Transverse colon (tissue), 4 donors: ENCODE results near the gene MCC. TPM values are rescaled to one million over a fixed set of nuclear protein-coding genes. Genes with fewer than 3 reads are reported as not detected.

ENCODE experiments used
- DNase-seq: peaks from one replicate; pipeline ENCODE4 v3.0.0-alpha.2; 2019
- H3K27ac ChIP-seq, 4 donors: fragments of 200-600 bp; sonication (generic); 2 replicates each; pipeline ENCODE4 v1.5.1; 2016 to 2018; ENCODE audit warnings: inconsistent platforms in 4 of 4
- H3K27me3 ChIP-seq: fragments of 200-600 bp; sonication (generic); 2 replicates; pipeline ENCODE4 v1.5.1; 2017; ENCODE audit warnings: inconsistent platforms
- H3K36me3 ChIP-seq, 4 donors: fragments of 200-600 bp; sonication (generic); 2 replicates each; pipeline ENCODE4 v1.5.1; 2017 to 2019; ENCODE audit warnings: inconsistent platforms in 4 of 4
- H3K4me1 ChIP-seq, 4 donors: fragments of 200-600 bp; sonication (generic); 2 replicates each; pipeline ENCODE4 v1.5.1; 2017 to 2020; ENCODE audit warnings: inconsistent platforms in 4 of 4
- H3K4me3 ChIP-seq, 4 donors: fragments of 200-600 bp; sonication (generic); 1 replicate in 1 of 4; 2 replicates in 3 of 4; pipeline versions ENCODE4 v1.5.1 to v1.6.1; 2017 to 2019; ENCODE audit warnings: inconsistent platforms in 4 of 4
- H3K9me3 ChIP-seq, 2 donors: fragments of 200-600 bp; sonication (generic); 2 replicates each; pipeline ENCODE4 v1.5.1; 2017 to 2019; ENCODE audit warnings: inconsistent platforms in 2 of 2
- EP300 ChIP-seq: sonication (generic); formaldehyde crosslinking; IDR thresholded peaks from one replicate; pipeline ENCODE4 v1.6.1; 2017; ENCODE audit warnings: antibody characterized with exemption, low read depth
- POLR2A ChIP-seq: fragments of 450-650 bp; IDR thresholded peaks from one replicate; pipeline ENCODE4 v1.6.1; 2016; ENCODE audit warnings: antibody characterized with exemption, mild to moderate bottlenecking, moderate library complexity
- POLR2AphosphoS5 ChIP-seq, 3 donors: sonication (generic); formaldehyde crosslinking; IDR thresholded peaks; one replicate each; pipeline ENCODE4 v1.6.1; 2016; ENCODE audit warnings: antibody characterized with exemption in 3 of 3
- WGBS, 2 donors: methylation state at CpG; one replicate each; pipeline ENCODE4 v1.1.5; 2018; ENCODE audit warnings: low coverage in 1 of 2; 5-methylcytosine and 5-hydroxymethylcytosine counted together
- in situ Hi-C, 4 donors: fragments of 200-750 bp; cut with MboI; loops; one replicate each; pipeline versions ENCODE4 v1.15.0 to v1.15.1; 2017; ENCODE audit warnings: low sequenced_read_pairs in 3 of 4, low pct_ligation_motif_present in 1 of 4, low pct_unique_long_range_greater_than_20kb in 1 of 4
- intact Hi-C: fragments of 100-400 bp; cut with DNase I; formaldehyde crosslinking; loops from one replicate; pipeline ENCODE4 v1.15.1; 2023; ENCODE audit warnings: low total_unique reads
- total RNA-seq, 4 donors: library from RNA; depleted of rRNA; stranded (reverse); fragments of >200 nt; gene quantifications; one replicate each; pipeline ENCODE4 v1.1.0, GENCODE V29; 2016
- TF ChIP-seq, protein P1 (sequence below), 5 experiments: fragments of 200-600 bp in 3 of 5; fragments of 450-650 bp in 2 of 5; sonication (generic) in 3 of 5; IDR thresholded peaks; 1 replicate in 2 of 5; 2 replicates in 3 of 5; pipeline ENCODE4 v1.5.1; 2016 to 2017; ENCODE audit warnings: antibody characterized with exemption in 5 of 5, inconsistent platforms in 3 of 5, mild to moderate bottlenecking in 2 of 5, moderate library complexity in 1 of 5

The MCC gene
- total RNA-seq, 4 donors from 2014 or later, result 2.6 to 28.4 (median 16.4) TPM

DNA sequence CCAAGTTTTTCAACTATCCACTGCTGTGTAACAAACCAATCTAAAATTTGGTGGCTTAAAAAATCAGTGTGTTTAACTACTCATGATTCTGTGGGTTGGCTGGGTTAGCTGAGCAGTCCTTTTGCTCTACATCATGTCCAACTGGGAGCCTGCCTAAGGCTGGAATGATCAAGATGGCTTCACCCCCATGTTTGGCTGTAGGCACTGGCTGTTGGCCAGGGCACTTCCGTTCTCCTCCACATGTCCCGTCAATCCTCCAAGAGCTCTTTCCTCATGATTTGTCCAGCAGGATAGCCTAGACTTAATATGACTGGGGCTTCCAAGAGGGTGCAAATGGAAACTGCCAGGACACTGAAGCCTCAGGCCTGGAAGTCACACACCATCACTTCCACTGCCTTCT, 36.5 kb downstream of the MCC start:
- Histone ChIP-seq H3K36me3 (no peaks in the 10 kb centered on the region), H3K27ac (no peak overlapping the region), H3K4me1 (no peaks in the 10 kb centered on the region), H3K27me3 (no peaks in the 10 kb centered on the region), H3K4me3 (no peak overlapping the region), H3K9me3 (no peaks in the 10 kb centered on the region)
- no peak for TF ChIP-seq POLR2AphosphoS5 (IDR thresholded peaks at IDR 0.05)
- TF ChIP-seq POLR2A, result no peak
- TF ChIP-seq EP300, result no peak
- TF ChIP-seq, protein P1, sequence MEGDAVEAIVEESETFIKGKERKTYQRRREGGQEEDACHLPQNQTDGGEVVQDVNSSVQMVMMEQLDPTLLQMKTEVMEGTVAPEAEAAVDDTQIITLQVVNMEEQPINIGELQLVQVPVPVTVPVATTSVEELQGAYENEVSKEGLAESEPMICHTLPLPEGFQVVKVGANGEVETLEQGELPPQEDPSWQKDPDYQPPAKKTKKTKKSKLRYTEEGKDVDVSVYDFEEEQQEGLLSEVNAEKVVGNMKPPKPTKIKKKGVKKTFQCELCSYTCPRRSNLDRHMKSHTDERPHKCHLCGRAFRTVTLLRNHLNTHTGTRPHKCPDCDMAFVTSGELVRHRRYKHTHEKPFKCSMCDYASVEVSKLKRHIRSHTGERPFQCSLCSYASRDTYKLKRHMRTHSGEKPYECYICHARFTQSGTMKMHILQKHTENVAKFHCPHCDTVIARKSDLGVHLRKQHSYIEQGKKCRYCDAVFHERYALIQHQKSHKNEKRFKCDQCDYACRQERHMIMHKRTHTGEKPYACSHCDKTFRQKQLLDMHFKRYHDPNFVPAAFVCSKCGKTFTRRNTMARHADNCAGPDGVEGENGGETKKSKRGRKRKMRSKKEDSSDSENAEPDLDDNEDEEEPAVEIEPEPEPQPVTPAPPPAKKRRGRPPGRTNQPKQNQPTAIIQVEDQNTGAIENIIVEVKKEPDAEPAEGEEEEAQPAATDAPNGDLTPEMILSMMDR (IDR thresholded peaks at IDR 0.05), result no peak
- DNase-seq, result no peak
- in situ Hi-C loops (no loop called here), intact Hi-C loops (no loop called here)
- WGBS, 2 donors, result 77% methylated on average over 2 of the region's 2 CpGs; no CpG with 5 or more reads in 1 of the 2 donors

DNA sequence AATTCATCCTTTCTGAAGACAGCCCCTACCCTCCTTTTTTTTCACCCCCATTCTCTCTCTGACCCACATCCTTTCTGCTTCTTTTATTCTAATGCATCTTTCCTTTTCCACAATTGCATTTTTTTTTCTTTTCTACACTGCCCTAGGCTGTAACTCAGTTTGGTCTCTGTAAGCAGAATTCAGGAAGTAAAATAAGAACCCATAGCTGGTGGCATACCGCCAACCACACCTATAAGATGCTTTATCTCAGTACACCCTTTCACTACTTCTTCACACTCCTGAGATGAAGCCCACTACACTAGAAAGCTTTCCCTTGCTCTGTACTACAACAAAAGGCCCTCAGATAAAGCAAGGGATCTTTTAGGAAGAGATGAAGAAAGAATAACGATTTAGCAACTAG, 37.3 kb downstream of the MCC start:
- Histone ChIP-seq H3K4me1 (no peaks in the 10 kb centered on the region), H3K4me3 (no peak overlapping the region), H3K36me3 (no peaks in the 10 kb centered on the region), H3K27me3 (no peaks in the 10 kb centered on the region), H3K27ac (no peak overlapping the region), H3K9me3 (peaks cover 0 to 2% of the 10 kb centered on the region in 2 donors)
- 22 to 25% methylated on average over 2 of the region's 2 CpGs for WGBS, 2 donors
- TF ChIP-seq, protein P1 (IDR thresholded peaks at IDR 0.05), result no peak
- TF ChIP-seq POLR2A (no peak), POLR2AphosphoS5 (IDR thresholded peaks at IDR 0.05) (no peak), EP300 (no peak)
- in situ Hi-C loops, result no loop called here
- intact Hi-C loops, result no loop called here
- DNase-seq, result no peak

DNA sequence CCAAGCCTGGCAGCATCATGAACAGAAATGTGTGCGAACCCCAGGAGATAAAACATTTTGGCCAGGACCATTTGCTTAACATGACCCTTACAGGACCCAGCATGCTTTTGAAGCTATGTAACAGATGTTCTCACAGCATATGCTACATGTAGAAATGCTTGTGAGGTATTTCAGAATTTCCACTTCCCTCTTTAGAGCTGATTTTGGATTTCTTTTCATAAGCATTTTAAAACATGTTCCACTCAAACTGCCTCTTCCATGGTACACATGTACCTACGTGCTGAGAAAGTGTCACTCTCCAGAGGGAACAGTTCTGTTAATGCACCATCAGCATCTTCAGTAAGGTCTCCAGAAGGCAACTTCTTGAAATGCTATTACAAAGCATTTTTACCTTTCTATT, 37.8 kb downstream of the MCC start:
- Histone ChIP-seq H3K4me1 (no peaks in the 10 kb centered on the region), H3K27ac (no peak overlapping the region), H3K36me3 (no peaks in the 10 kb centered on the region), H3K27me3 (no peaks in the 10 kb centered on the region), H3K4me3 (no peak overlapping the region), H3K9me3 (peaks cover 0 to 6% of the 10 kb centered on the region in 2 donors)
- 72% methylated on average over 2 of the region's 2 CpGs; no CpG with 5 or more reads in 1 of the 2 donors for WGBS, 2 donors
- no peak for DNase-seq
- in situ Hi-C loops, result no loop called here
- TF ChIP-seq POLR2A (no peak), EP300 (no peak)
- intact Hi-C loops, result no loop called here

DNA sequence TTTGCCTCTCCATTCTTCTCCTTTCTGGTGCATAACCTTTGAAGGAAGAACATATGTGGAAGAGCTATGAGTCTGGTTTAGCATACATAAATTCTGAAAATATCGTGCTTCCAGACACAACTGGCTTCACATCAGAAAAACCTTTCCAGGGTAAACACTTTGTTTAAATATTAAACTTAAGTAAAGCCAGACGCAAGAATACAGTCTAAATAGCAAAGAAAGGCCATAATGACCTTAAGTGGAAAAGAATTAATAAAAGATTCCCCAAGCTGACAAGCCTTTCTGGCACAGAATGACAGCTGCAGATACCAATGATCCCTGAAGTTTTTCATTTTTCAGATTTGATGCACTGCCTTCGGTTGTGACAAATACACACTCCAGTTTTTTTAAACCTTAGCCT, 40.0 kb downstream of the MCC start:
- Histone ChIP-seq H3K4me1 (no peaks in the 10 kb centered on the region), H3K27ac (no peak overlapping the region), H3K4me3 (no peak overlapping the region), H3K9me3 (peaks cover 0 to 6% of the 10 kb centered on the region in 2 donors), H3K36me3 (no peaks in the 10 kb centered on the region), H3K27me3 (no peaks in the 10 kb centered on the region)
- DNase-seq, result no peak
- in situ Hi-C loops (no loop called here), intact Hi-C loops (no loop called here)
- TF ChIP-seq, protein P1 (IDR thresholded peaks at IDR 0.05), result no peak
- no peak for TF ChIP-seq POLR2AphosphoS5 (IDR thresholded peaks at IDR 0.05)
- TF ChIP-seq EP300, result no peak
- no peak for TF ChIP-seq POLR2A
- WGBS, 2 donors, result 55 to 66% methylated on average over 3 of the region's 3 CpGs

DNA sequence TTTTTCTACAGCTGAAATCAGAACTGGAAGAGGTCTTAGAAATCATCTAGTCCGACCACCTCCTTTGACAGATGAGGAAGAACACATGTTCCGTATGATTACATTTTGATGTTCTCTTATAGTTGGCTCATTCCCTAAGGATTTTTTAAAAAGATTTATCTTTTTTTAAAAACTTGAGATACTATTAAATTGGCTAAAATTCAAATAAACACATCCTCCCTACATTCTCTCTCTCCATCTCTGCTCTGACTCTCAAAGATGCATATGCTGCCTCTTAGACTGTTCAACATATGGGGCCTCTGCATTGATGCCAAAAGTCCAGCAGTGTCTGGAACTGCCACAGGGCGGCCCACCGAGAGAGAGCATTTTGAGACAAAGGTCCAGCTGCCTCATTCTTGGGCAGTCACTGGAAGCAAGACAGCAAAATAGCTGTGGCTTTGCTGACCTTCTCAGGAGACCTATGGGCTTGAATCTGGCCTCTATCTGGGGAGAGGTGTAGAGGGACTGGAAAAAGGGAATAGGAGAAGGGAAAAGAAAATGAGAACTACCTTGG, 40.7 kb downstream of the MCC start:
- in situ Hi-C loops, result no loop called here
- intact Hi-C loops, result no loop called here
- H3K4me3 ChIP-seq, result no peak overlapping the region
- TF ChIP-seq POLR2A (no peak), EP300 (no peak), POLR2AphosphoS5 (IDR thresholded peaks at IDR 0.05) (no peak)
- TF ChIP-seq, protein P1 (IDR thresholded peaks at IDR 0.05), result no peak
- no peaks in the 10 kb centered on the region for H3K27me3 ChIP-seq
- no peaks in the 10 kb centered on the region for H3K4me1 ChIP-seq
- H3K36me3 ChIP-seq, result no peaks in the 10 kb centered on the region
- H3K9me3 ChIP-seq, result peaks cover 0 to 6% of the 10 kb centered on the region in 2 donors
- no peak overlapping the region for H3K27ac ChIP-seq
- 76 to 79% methylated on average over 4 of the region's 4 CpGs for WGBS, 2 donors
- DNase-seq, result no peak
